H1 (cell line): ENCODE data around the gene HOXD10. TPM values are rescaled to one million over a fixed set of nuclear protein-coding genes. Genes with fewer than 3 reads are reported as not detected.

ENCODE experiments used
- ATF3 ChIP-seq: IDR thresholded peaks from 2 replicates; pipeline ENCODE4 v1.6.1; 2011; ENCODE audit warnings: low read depth, mild to moderate bottlenecking, low read length; ENCODE audit not compliant: insufficient read depth
- CBX8 ChIP-seq: fragments of 300-800, 300-1000 bp; sonication (generic); IDR thresholded peaks from 2 replicates; pipeline ENCODE4 v1.7.1; 2016; ENCODE audit warnings: low read depth, low read length, borderline replicate concordance
- CHD1 ChIP-seq: IDR thresholded peaks from 2 replicates; pipeline ENCODE4 v1.6.1; 2012; ENCODE audit warnings: low read depth, low read length, improper control_type of control experiment
- CHD2 ChIP-seq: IDR thresholded peaks from 2 replicates; pipeline ENCODE4 v1.6.1; 2012; ENCODE audit warnings: low read length, improper control_type of control experiment
- CTBP2 ChIP-seq: IDR thresholded peaks from 2 replicates; pipeline ENCODE4 v1.7.0; 2011; ENCODE audit warnings: borderline replicate concordance, mild to moderate bottlenecking, moderate library complexity, mixed read lengths, low read length; ENCODE audit not compliant: insufficient read depth, insufficient read length
- CTCF ChIP-seq, 3 experiments: IDR thresholded peaks; 1 replicate in 2 of 3; 2 replicates in 1 of 3; pipeline versions ENCODE4 v1.5.1 to v1.6.1; 2011; ENCODE audit warnings: low read length in 3 of 3, mild to moderate bottlenecking in 3 of 3, inconsistent platforms in 2 of 3, low read depth in 1 of 3, moderate library complexity in 1 of 3; ENCODE audit not compliant: insufficient read depth in 1 of 3; ENCODE audit errors: control extremely low read depth in 1 of 3
- EGR1 ChIP-seq: IDR thresholded peaks from 2 replicates; pipeline ENCODE4 v1.6.1; 2011; ENCODE audit warnings: low read depth, low read length, borderline replicate concordance
- EZH2 ChIP-seq: fragments of 200-600 bp; sonication (generic); IDR thresholded peaks from 2 replicates; pipeline ENCODE4 v1.7.1; 2012; ENCODE audit warnings: low read depth, mild to moderate bottlenecking, moderate library complexity, low read length, inconsistent platforms; ENCODE audit not compliant: severe bottlenecking
- GABPA ChIP-seq: IDR thresholded peaks from 2 replicates; pipeline ENCODE4 v1.6.1; 2011; ENCODE audit warnings: mild to moderate bottlenecking, low read length, moderate library complexity, borderline replicate concordance; ENCODE audit not compliant: insufficient read depth
- GTF2F1 ChIP-seq: IDR thresholded peaks from 2 replicates; pipeline ENCODE4 v1.6.1; 2012; ENCODE audit warnings: low read depth, low read length, improper control_type of control experiment, borderline replicate concordance
- JUN ChIP-seq: IDR thresholded peaks from 2 replicates; pipeline ENCODE4 v1.6.1; 2011; ENCODE audit warnings: low read depth, mild to moderate bottlenecking, improper control_type of control experiment, low read length
- KDM4A ChIP-seq: IDR thresholded peaks from one replicate; pipeline ENCODE4 v1.7.1; 2012; ENCODE audit warnings: low read depth, mild to moderate bottlenecking, moderate library complexity, low read length, inconsistent platforms; ENCODE audit not compliant: severe bottlenecking
- MAX ChIP-seq: IDR thresholded peaks from 2 replicates; pipeline ENCODE4 v1.6.1; 2012; ENCODE audit warnings: inconsistent platforms
- NANOG ChIP-seq: IDR thresholded peaks from 2 replicates; pipeline ENCODE4 v1.6.1; 2011; ENCODE audit warnings: low read length, low read depth, mild to moderate bottlenecking, inconsistent platforms; ENCODE audit not compliant: insufficient read depth, poor library complexity, severe bottlenecking
- NRF1 ChIP-seq: IDR thresholded peaks from 2 replicates; pipeline ENCODE4 v1.6.1; 2011; ENCODE audit warnings: mild to moderate bottlenecking, low read depth, low read length, improper control_type of control experiment
- PHF8 ChIP-seq: fragments of 200-600 bp; sonication (generic); conservative IDR thresholded peaks from 2 replicates; pipeline ENCODE4 v1.7.1; 2012; ENCODE audit warnings: low read depth, mild to moderate bottlenecking, inconsistent platforms, low read length, moderate library complexity
- POU5F1 ChIP-seq: IDR thresholded peaks from 2 replicates; pipeline ENCODE4 v1.6.1; 2011; ENCODE audit warnings: low read depth, mild to moderate bottlenecking, low read length, moderate library complexity
- RFX5 ChIP-seq: IDR thresholded peaks from 2 replicates; pipeline ENCODE4 v1.6.1; 2011; ENCODE audit warnings: low read depth, low read length, improper control_type of control experiment, borderline replicate concordance
- RXRA ChIP-seq: IDR thresholded peaks from 2 replicates; pipeline ENCODE4 v1.6.1; 2011; ENCODE audit warnings: low read depth, mild to moderate bottlenecking, low read length, moderate library complexity; ENCODE audit not compliant: insufficient read depth
- SP1 ChIP-seq: IDR thresholded peaks from 2 replicates; pipeline ENCODE4 v1.6.1; 2011; ENCODE audit warnings: low read depth, low read length
- TAF7 ChIP-seq: optimal IDR thresholded peaks from 2 replicates; pipeline ENCODE3; 2011; ENCODE audit warnings: low read depth, mild to moderate bottlenecking, inconsistent platforms, low read length, moderate library complexity, borderline replicate concordance
- TCF12 ChIP-seq: IDR thresholded peaks from 2 replicates; pipeline ENCODE4 v1.6.1; 2011; ENCODE audit warnings: low read depth, mild to moderate bottlenecking, low read length
- polyA plus RNA-seq, 7 experiments: library from polyadenylated mRNA; depleted of rRNA in 3 of 7; stranded (reverse) in 5 of 7; unstranded in 2 of 7; fragments of >200 nt in 5 of 7; fragments of 200-250 nt in 2 of 7; gene quantifications; 1 replicate in 5 of 7; 2 replicates in 1 of 7; 4 replicates in 1 of 7; pipeline versions ENCODE4 v1.2.1 to v1.2.3, GENCODE V29; 2011 to 2013; ENCODE audit warnings: missing spikeins in 2 of 7, mixed read lengths in 2 of 7
- total RNA-seq: library from RNA; stranded (reverse); fragmentation: NEBNext Ultra II Directional; extraction: Animal tissue kit (Norgen Biotek cat#: 25700); gene quantifications from 2 replicates; pipeline ENCODE4 v1.2.1, GENCODE V29; 2021

Gene HOXD10
- total and polyA plus RNA-seq, 2 of the 8 experiments (the other 6 are each of a cell fraction or from before 2014, with no cell fraction given), result not detected

- TF ChIP-seq GTF2F1 (no peak), CTBP2 (peak; percentile 26), NANOG (no peak), KDM4A (peak; percentile 0), RXRA (no peak), CHD2 (no peak), NRF1 (no peak), CBX8 (no peak), RFX5 (no peak), TCF12 (no peak), POU5F1 (no peak), MAX (no peak), TAF7 (no peak), EGR1 (0 out of 2 replicates have a peak, but pooled peaks have one; percentile 16), JUN (no peak), EZH2 (peak; percentile 73), ATF3 (no peak), CTCF (IDR thresholded peaks at IDR 0.05; ENCODE audit: control extremely low read depth in 1 of 3, insufficient read depth in 1 of 3, low read depth in 1 of 3, low read length in 3 of 3) (no peak), CHD1 (no peak), GABPA (no peak), SP1 (no peak), PHF8 (no peak)
Measured at GRCh38 chr2:176079285-176079830, 37.2 kb upstream of the HOXD10 start (continued).
